Cardiac muscle cell (in vitro differentiated cells and primary cell): ENCODE data around the gene METTL6. TPM values are rescaled to one million over a fixed set of nuclear protein-coding genes. Genes with fewer than 3 reads are reported as not detected.

Experiments
- DNase-seq, 2 donors: peaks; one replicate each; pipeline versions ENCODE4 v3.0.0 to v3.0.0-alpha.2; 2010 to 2017; ENCODE audit warnings: low read depth in 1 of 2, low spot score in 1 of 2
- H3K27ac ChIP-seq: fragments of 200-600 bp; sonication (generic); 2 replicates; pipeline ENCODE4 v1.5.1; 2016
- H3K27me3 ChIP-seq: fragments of 200-600 bp; sonication (generic); 2 replicates; pipeline ENCODE4 v1.6.0; 2016; ENCODE audit warnings: control low read depth
- H3K36me3 ChIP-seq: fragments of 200-600 bp; sonication (generic); 2 replicates; pipeline ENCODE4 v1.5.1; 2016; ENCODE audit warnings: control low read depth
- H3K4me1 ChIP-seq: fragments of 200-600 bp; sonication (generic); 2 replicates; pipeline ENCODE4 v1.8.1; 2017; ENCODE audit warnings: low read depth, mild to moderate bottlenecking, mixed run types
- H3K4me3 ChIP-seq: fragments of 200-600 bp; sonication (generic); 2 replicates; pipeline ENCODE4 v1.5.1; 2016; ENCODE audit warnings: mild to moderate bottlenecking
- H3K9me3 ChIP-seq: fragments of 200-600 bp; sonication (generic); 2 replicates; pipeline ENCODE4 v1.5.1; 2017; ENCODE audit warnings: low read depth, mild to moderate bottlenecking, control low read depth
- CTCF ChIP-seq: IDR thresholded peaks from 2 replicates; pipeline ENCODE4 v1.5.1; 2012; ENCODE audit warnings: low read depth, mild to moderate bottlenecking, low read length
- polyA plus RNA-seq: library from polyadenylated mRNA; unstranded; fragments of >200 nt; fragmentation: Nextera tagmentation; extraction: Ambion mirVana; gene quantifications from 2 replicates; pipeline ENCODE4 v1.2.1, GENCODE V29; 2016
- total RNA-seq: library from RNA; depleted of rRNA; stranded (reverse); fragments of >200 nt; gene quantifications from 2 replicates; pipeline ENCODE4 v1.2.3, GENCODE V29; 2016

The METTL6 gene
- total and polyA plus RNA-seq, 2 experiments from 2014 or later = 19.7 to 21.1 TPM

DNA sequence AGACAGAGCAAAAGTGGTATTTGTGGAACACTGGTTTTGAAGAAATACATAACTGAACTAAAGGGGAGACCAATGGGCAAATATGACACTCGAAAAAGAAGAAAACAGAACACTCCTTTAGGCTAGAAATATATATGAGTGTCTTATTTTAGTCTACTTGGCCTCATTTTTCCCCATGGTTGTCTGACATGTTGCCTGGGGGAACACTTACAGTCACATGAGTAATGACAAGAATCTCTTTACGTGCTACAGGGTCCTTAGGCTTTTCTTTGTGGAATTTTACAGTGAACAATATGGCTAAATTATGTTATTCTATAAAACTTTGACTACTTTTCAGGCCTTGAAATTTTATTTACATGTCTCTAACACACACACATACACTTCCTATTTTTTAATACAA, 17.6 kb downstream of the METTL6 start:
- H3K27me3 ChIP-seq = no peaks in the 10 kb centered on the region
- no peak for DNase-seq
- H3K27ac ChIP-seq = no peak overlapping the region

DNA sequence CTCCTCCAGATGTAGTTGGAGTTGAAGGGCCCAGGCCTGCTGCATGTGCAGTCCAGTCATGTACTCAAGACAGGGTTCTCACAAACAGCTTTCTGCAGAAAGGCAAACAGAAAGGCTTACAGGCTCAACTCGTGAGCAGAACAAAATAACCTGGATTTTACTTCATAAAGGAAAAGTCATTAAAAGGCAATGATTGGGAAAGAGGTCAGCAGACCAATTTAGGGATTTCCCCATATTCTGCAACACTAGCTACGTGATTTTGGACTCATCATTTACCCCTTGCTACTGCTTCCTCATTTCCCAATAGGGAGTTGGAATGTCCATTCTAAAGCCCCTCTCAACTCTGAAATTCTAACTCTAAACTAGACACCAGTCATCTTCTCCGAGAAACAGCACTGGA, 18.1 kb downstream of the METTL6 start:
- Histone ChIP-seq H3K27me3 (no peaks in the 10 kb centered on the region), H3K36me3 (peaks cover 29% of the 10 kb centered on the region), H3K9me3 (no peaks in the 10 kb centered on the region), H3K4me1 (no peaks in the 10 kb centered on the region), H3K27ac (no peak overlapping the region), H3K4me3 (no peak overlapping the region)
- peak in 1 of 2 donors; percentile 36 for DNase-seq
- TF ChIP-seq CTCF = no peak

More for the DNA sequence above, 17.6 kb downstream of the METTL6 start:
- Histone ChIP-seq H3K4me3 (no peak overlapping the region), H3K36me3 (peaks cover 34% of the 10 kb centered on the region), H3K4me1 (no peaks in the 10 kb centered on the region), H3K9me3 (no peaks in the 10 kb centered on the region)
- no peak for TF ChIP-seq CTCF

GRCh38 chr3:15405448-15406050, 21.8 kb downstream of the METTL6 start:
- no peaks in the 10 kb centered on the region for H3K4me1 ChIP-seq
- peaks cover 2% of the 10 kb centered on the region for H3K36me3 ChIP-seq
- H3K9me3 ChIP-seq = no peaks in the 10 kb centered on the region
- no peak overlapping the region for H3K4me3 ChIP-seq
- TF ChIP-seq CTCF = peak; percentile 63
- H3K27ac ChIP-seq = no peak overlapping the region
- no peaks in the 10 kb centered on the region for H3K27me3 ChIP-seq
- DNase-seq = peak; percentile 57 to 79

DNA sequence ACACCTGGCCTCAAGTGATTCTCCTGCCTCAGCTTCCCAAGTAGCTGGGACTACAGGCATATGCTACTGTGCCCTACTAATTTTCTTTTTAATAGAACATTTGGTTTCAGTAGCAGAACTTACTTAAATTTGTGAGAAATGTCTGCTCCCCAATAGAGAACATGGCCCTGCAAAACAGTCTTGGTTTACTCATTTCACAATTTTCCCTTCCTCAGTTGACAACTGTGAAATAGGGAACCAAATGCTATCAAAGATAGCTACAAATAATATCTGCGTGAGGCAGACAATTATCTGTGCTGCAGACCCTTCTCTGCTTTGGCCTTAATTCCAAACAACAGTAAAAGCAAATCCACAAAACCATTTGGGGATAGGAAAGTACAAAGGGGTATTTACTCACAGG, 22.6 kb downstream of the METTL6 start:
- TF ChIP-seq CTCF = no peak
- Histone ChIP-seq H3K27me3 (no peaks in the 10 kb centered on the region), H3K36me3 (no peaks in the 10 kb centered on the region), H3K9me3 (no peaks in the 10 kb centered on the region), H3K4me1 (no peaks in the 10 kb centered on the region), H3K4me3 (no peak overlapping the region), H3K27ac (no peak overlapping the region)
- DNase-seq = no peak

DNA sequence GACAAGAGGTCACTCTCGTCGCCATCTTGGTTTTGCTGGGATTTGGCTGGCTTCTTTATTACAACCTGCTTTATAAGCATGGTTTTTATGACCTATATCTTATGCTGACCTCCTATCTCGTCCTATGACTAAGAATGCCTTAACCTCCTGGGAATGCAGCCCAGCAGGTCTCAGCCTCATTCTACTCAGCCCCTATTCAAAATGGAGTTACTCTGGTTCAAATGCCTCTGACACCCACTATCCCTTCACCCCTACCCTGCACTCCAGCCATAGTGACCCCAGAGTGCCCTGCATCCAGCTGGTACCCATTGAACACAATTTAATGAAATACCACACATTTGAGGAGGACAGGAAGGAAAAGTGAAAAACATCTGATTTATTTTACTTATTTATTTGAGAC, 23.4 kb downstream of the METTL6 start:
- H3K4me3 ChIP-seq = no peak overlapping the region
- no peaks in the 10 kb centered on the region for H3K36me3 ChIP-seq
- no peaks in the 10 kb centered on the region for H3K9me3 ChIP-seq
- DNase-seq = no peak
- no peak overlapping the region for H3K27ac ChIP-seq
- H3K27me3 ChIP-seq = no peaks in the 10 kb centered on the region
- H3K4me1 ChIP-seq = no peaks in the 10 kb centered on the region
- no peak for TF ChIP-seq CTCF
